Gastrocnemius medialis (tissue), 4 donors: Measurements from ENCODE around the gene TNPO3. TPM values are rescaled to one million over a fixed set of nuclear protein-coding genes. Genes with fewer than 3 reads are reported as not detected.

Experiments
- ATAC-seq, 2 donors: fragments of 150-250 bp; one replicate each; pipeline ENCODE4 v1.9.1; 2016
- DNase-seq, 2 donors: peaks; one replicate each; pipeline ENCODE4 v3.0.0-alpha.2; 2019
- H3K27ac ChIP-seq, 4 donors: fragments of 200-600 bp; sonication (generic); 1 replicate in 1 of 4; 2 replicates in 3 of 4; pipeline ENCODE4 v1.5.1; 2016 to 2018; ENCODE audit warnings: mild to moderate bottlenecking in 2 of 4, moderate library complexity in 1 of 4
- H3K27me3 ChIP-seq, 3 donors: fragments of 200-600 bp; sonication (generic) in 2 of 3; 1 replicate in 1 of 3; 2 replicates in 2 of 3; pipeline versions ENCODE4 v1.5.1 to v1.6.0; 2016 to 2019; ENCODE audit warnings: mild to moderate bottlenecking in 1 of 3, moderate library complexity in 1 of 3
- H3K36me3 ChIP-seq, 2 donors: fragments of 200-600 bp; sonication (generic) in 1 of 2; one replicate each; pipeline ENCODE4 v1.5.1; 2017 to 2018
- H3K4me1 ChIP-seq, 2 donors: fragments of 200-600 bp; sonication (generic) in 1 of 2; one replicate each; pipeline ENCODE4 v1.5.1; 2016 to 2017; ENCODE audit warnings: mild to moderate bottlenecking in 2 of 2
- H3K4me3 ChIP-seq, 4 donors: fragments of 200-600 bp; sonication (generic) in 3 of 4; 1 replicate in 1 of 4; 2 replicates in 3 of 4; pipeline ENCODE4 v1.5.1; 2016 to 2019; ENCODE audit warnings: mild to moderate bottlenecking in 2 of 4
- H3K9me3 ChIP-seq, 3 donors: fragments of 200-600 bp; sonication (generic) in 2 of 3; 1 replicate in 1 of 3; 2 replicates in 2 of 3; pipeline ENCODE4 v1.5.1; 2016 to 2019
- CTCF ChIP-seq, 5 experiments: fragments of 450-650 bp in 3 of 5; fragments of 200-600 bp in 2 of 5; sonication (generic) in 2 of 5; IDR thresholded peaks in 4 of 5; conservative IDR thresholded peaks in 1 of 5; 1 replicate in 4 of 5; 2 replicates in 1 of 5; pipeline ENCODE4 v1.5.1; 2016 to 2019; ENCODE audit warnings: antibody characterized with exemption in 5 of 5, mild to moderate bottlenecking in 3 of 5, moderate library complexity in 3 of 5
- POLR2A ChIP-seq, 2 donors: fragments of 450-650 bp; IDR thresholded peaks; one replicate each; pipeline ENCODE4 v1.6.1; 2017; ENCODE audit warnings: antibody characterized with exemption in 2 of 2, mild to moderate bottlenecking in 2 of 2, moderate library complexity in 2 of 2
- in situ Hi-C, 4 donors: fragments of 200-750 bp; cut with MboI; loops; one replicate each; pipeline versions ENCODE4 v1.15.0 to v1.8.0; 2017; ENCODE audit warnings: low sequenced_read_pairs in 4 of 4
- intact Hi-C: fragments of 100-400 bp; cut with DNase I; formaldehyde crosslinking; loops from one replicate; pipeline ENCODE4 v1.15.1; 2023; ENCODE audit warnings: low total_unique reads
- total RNA-seq, 4 donors: library from RNA; depleted of rRNA; stranded (reverse); fragments of >200 nt; gene quantifications; one replicate each; pipeline versions ENCODE4 v1.1.0 to v1.2.3, GENCODE V29; 2016

TNPO3 gene
- total RNA-seq, 4 donors from 2014 or later: 39.1 to 50.9 (median 50.5) TPM

GRCh38 chr7:128904381-128905197, 150.3 kb downstream of the TNPO3 start:
- H3K36me3 ChIP-seq: no peaks in the 10 kb centered on the region
- no peak overlapping the region for H3K4me3 ChIP-seq
- no peaks in the 10 kb centered on the region for H3K9me3 ChIP-seq
- DNase-seq: no peak
- intact Hi-C loops: loop anchor here (1.0 kb wide), 1 partner anchor 187 kb away; no protein-coding TSS in a partner anchor
- no peaks in the 10 kb centered on the region for H3K4me1 ChIP-seq
- peaks cover 2 to 9% (median 5%) of the 10 kb centered on the region in 3 donors for H3K27me3 ChIP-seq
- in situ Hi-C loops: loop anchor here in 3 of 4 donors (5.0 to 10.0 kb wide), 2 partner anchors 188 to 190 kb away; no protein-coding TSS in a partner anchor
- TF ChIP-seq CTCF (IDR thresholded peaks at IDR 0.05 in 4 of 5, conservative IDR thresholded peaks at IDR 0.05 in 1 of 5) (peak; percentile 19 to 69 (median 58)), POLR2A (IDR thresholded peaks at IDR 0.05) (no peak)
- ATAC-seq: peak in 1 of 2 donors; percentile 57
- H3K27ac ChIP-seq: no peak overlapping the region

Other genes starting within 250 kb of the TNPO3 start
- gene FLNC, start 224.7 kb downstream of the TNPO3 start, total RNA-seq: 1,000 to 10,000 TPM; 1,071 to 4,398 (median 2,381) TPM
- 10 to 100 TPM; 79.3 to 99.2 (median 82.3) TPM for gene ATP6V1F, start 192.3 kb downstream of the TNPO3 start, total RNA-seq
- gene KCP, start 144.4 kb downstream of the TNPO3 start, total RNA-seq: under 1 TPM in 1 of 4 donors, not detected in 3; 0.10 TPM
- gene IRF5, start 117.2 kb downstream of the TNPO3 start, total RNA-seq: 1 to 10 TPM in 3 of 4 donors, under 1 TPM in 1; 0.27 to 3.8 (median 2.8) TPM
- 1 to 10 TPM; 5.6 to 9.1 (median 7.8) TPM for gene TSPAN33, start 89.6 kb upstream of the TNPO3 start, total RNA-seq
- gene SMO, start 133.5 kb upstream of the TNPO3 start, total RNA-seq: 1 to 10 TPM; 1.1 to 1.6 (median 1.2) TPM
- 10 to 100 TPM; 22.7 to 41.0 (median 35.7) TPM for gene AHCYL2, start 169.9 kb upstream of the TNPO3 start, total RNA-seq